Skin of body (tissue), 2 donors: ENCODE results near the gene PICK1. TPM values are rescaled to one million over a fixed set of nuclear protein-coding genes. Genes with fewer than 3 reads are reported as not detected.
"Not testable (repeated sequence)": the region's sequence is repeated elsewhere in the genome, so short reads cannot be mapped to it uniquely, and the experiment has no call there.

Source experiments
- DNase-seq: peaks from one replicate; lab custom pipeline; 2025; lab: John Stamatoyannopoulos, UW
- total RNA-seq: library from RNA; depleted of rRNA; stranded (reverse); fragments of >200 nt; gene quantifications from one replicate; pipeline ENCODE4 v1.2.3, GENCODE V29; 2014

The PICK1 gene
- total RNA-seq, 1 donor from 2014 or later = 15.4 TPM

DNA sequence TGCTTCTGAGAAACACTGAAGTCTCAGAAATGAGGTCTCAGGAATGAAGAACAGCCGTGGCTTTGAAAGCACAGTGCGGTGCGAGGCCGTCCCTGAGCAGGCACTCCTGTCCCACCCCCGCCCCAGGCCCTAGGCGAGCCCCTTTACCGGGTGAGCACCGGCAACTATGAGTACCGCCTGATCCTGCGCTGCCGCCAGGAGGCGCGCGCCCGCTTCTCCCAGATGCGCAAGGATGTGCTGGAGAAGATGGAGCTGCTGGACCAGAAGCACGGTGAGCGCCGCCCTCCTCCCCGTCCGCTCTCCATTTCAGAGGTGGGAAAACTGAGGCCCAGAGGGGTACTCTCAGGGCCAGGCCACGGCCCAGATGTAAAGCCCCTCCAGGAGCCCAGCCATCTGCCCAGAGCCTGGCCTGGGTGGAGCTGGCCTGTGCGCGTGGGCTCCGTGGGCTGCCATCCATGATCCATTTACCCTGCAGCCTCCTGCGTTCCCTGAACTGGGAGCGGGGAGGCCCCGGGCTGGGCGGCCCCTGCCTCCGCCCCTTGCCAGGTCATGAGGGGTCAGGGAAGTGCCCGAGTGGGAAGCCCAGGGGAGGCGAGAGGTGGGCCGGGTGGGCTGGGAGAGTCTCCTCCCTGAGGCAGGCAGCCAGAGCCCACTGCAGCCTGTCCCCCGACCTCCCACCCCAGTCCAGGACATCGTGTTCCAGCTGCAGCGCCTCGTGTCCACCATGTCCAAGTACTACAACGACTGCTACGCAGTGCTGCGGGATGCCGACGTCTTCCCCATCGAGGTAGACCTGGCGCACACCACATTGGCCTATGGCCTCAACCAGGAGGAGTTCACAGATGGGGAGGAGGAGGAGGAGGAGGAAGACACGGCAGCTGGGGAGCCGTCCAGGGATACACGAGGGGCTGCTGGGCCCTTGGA, 17.2 kb downstream of the PICK1 start:
- DNase-seq = no peak

DNA sequence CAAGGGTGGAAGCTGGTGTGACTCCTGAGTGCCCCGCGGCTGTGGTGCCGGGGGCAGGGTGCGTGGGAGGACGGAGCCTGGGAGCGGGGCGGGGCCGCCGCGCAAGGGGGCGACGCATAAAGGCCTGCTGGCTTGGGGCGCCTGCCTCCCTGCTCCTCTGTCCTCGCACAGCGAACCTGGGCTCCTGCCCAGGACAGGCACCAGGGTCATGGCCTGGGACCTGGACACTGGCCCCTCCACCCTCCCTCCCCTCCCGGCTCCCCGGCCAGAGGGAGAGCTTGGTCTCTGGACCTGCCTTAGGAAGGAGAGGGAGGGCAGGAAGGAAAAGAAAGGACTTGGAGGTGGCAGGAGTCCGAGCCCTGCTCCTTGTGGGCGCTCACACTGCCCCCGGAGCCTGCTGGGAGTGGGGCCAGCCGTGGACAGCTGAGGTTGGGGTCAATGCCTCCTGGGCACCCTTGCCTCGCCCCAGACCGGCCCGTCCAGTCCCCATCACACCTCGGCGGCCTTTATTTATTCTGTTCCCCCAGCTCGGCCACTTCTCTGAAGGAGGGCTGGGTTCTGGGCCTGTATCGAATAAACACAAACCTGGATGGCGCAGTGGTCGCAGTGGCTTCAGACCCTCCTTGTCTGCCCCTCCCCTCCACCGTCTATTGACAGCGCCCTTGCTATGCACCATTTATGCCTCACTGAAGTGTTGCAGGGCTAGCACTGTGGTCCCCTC, 18.1 kb downstream of the PICK1 start:
- no peak for DNase-seq

DNA sequence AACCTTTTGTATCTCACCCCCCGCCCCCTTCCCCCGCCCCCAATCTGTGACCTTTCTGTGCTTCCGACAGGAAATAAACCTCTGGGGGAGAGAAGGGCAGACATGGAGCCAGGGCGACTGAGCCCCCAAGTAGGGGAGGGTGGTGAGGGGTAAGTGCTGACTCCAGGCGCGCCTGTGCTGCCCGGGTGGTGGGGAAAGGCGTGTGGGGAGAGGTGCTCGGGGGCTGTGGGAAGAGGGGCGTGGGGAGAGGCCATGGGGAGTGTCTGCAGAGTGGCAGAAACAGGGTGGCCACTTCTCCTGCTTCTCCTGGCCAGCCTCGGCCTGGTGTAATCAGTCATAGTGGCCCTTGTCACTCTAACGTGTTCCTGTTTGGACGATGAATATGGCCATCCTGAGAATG, 18.8 kb downstream of the PICK1 start:
- DNase-seq = no peak

DNA sequence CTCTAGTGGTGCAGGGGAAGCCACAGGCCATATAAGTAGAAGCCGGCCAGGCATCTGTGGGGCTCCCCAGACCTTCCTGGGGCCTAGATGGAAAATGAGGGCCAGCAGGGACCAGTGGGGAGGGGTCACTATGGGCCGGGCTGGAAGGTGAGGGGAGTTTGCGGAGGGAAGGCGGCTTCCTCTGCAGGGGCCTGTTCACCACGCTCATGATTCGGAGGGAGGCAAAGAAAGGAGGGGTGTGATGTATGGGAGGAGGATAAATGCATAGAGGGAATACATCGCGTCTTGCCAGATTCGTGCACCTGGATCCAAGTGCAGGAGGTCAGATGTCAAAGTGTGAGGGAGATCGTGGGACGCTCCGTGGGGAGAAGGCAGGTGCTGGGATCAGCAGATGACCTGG, 19.9 kb downstream of the PICK1 start:
- DNase-seq = no peak

DNA sequence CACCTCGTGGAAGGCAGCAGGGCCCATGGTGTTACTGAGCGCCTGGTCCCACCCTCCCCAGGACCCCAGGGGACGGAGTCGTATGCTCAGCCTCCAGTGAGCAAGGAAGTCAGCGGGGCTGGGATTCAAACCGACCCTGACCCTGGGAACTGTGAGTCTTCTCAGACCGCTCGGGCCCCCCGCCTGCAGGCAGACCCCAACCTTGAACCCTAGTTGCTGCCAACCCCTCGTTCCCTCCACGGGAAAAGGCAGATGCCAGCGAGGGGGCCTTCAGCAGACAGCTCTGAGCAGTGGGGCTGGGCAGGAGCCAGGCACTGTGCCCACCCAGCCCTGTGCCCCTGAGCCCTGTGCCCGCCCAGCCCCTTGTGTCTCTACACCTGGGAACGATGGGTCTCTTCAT, 20.4 kb downstream of the PICK1 start:
- DNase-seq = no peak

DNA sequence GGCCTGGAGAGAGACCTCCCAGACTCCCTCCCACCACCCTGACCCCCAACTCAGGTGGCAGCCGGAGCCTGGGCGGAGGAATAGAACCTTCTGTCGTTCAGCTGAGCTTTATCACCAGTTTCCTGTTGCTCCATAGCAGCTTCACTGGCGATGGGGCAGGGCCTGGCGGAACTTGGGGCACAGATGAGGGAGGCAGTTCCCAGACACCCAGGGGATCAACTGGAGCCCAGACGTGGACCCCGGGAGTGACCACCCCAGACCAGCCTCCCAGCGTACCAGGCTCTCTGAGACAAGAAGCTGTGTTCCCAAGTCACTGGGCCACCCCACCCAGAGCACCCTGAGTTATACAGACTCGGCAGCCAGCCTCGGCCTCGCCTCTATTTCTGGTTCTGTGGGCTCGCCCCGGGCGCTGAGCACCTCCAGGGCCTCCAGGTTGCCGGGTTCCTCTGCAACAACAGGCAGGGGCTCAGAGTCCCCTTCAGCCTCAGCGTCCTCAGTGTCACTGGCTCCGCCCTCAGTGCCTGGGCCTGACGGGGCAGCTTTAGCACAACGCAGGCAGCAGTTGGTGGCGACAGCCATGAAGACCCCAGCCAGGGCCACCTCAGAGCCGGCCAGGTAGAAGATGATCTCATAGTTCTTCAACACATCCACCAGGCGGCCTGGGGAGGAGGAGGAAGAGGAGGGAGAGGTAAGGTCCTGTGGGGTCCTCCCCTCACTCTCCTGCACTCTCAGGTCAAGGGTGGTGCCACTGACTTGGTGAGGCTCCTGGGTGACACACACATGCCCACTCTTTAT, 21.0 kb downstream of the PICK1 start:
- no peak for DNase-seq

DNA sequence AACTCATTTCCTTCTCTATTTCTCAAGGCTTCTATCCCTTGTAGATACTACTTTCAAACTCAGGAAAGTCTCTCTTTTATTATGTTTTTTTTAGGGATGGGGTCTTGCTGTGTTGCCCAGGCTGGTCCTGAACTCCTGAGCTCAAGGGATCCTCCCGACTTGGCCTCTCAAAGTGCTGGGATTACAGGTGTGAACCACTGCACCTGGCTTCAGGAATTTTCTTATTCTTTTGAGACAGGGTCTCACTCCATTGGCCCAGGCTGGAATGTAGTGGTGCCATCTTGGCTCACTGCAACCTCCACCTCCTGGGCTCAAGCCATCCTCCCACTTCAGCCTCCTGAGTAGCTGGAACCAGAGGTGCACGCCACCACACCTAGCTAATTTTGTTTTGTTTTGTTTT, 22.0 kb downstream of the PICK1 start:
- not testable (repeated sequence) for DNase-seq

DNA sequence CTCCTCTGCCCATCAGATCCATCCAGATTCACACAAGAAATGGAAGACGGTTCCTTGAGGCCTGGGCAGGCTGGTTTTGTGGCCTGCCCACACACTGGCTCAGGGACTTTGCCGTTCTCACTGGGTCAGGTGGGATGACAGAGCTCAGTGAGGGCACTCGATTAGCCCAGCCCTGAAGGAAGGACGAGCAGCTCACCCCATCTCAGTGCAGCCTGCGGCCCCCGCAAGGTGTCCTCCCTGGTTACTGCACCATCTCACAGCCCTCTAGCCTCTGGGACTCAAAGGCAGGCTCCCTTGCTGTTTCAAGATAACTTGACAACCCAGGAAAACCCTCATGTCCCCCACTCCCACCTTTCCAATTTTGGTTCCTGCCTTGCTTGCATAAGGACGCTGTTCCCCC, 22.6 kb downstream of the PICK1 start:
- no peak for DNase-seq

DNA sequence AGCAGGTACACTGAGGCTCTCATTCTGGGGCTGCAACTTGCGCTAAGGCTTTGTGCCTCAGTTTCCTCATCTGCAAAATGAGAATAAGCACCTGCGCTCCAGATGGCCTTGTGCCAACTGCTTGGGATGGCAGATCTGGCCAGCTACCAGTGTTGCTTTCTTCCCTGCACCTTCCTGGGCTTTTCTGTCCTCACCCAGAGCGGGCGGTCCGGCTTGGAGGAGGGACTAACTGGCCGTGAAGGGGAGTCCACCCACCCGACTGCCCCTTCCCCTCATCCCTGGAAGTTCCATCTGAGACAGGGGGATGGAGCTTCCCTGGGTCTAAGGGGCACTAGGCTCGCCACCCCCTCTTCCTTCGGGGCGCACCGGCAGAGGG, 23.3 kb downstream of the PICK1 start:
- no peak for DNase-seq

DNA sequence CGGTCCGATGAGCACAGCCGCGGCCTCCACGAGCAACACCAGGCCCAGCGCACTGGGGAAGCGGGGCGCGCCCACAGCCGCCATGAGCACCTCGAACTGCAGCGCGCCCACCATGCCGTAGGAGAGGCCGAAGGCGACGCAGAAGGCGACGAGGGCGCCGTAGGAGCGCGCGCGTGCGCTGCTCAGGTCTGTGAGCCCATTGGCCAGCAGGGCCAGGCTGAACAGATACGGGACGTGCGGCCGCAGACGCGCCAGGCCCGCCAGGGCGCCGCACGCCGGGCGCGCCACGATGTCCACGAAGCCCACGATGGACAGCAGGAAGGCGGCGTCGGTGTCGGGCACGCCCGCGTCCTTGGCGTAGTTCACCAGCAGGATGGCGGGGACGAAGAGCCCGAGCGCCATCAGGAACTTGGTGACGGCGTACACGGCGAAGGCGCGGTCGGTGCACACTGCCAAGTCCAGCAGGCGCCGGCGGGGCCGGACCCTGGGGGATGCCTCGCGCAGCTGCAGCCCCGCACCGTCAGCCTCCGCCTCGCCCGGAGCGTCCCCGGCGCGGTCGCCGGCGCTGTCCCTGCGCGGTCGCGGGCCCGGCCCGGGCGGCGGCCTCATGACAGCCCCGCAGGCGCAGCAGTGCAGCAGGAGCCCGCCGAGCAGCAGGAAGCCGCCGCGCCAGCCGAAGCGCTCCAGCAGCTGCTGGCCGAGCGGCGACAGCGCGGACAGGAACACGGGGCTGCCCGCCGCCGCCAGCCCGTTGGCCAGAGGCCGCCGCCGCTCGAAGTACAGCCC, 23.8 kb downstream of the PICK1 start:
- no peak for DNase-seq

DNA sequence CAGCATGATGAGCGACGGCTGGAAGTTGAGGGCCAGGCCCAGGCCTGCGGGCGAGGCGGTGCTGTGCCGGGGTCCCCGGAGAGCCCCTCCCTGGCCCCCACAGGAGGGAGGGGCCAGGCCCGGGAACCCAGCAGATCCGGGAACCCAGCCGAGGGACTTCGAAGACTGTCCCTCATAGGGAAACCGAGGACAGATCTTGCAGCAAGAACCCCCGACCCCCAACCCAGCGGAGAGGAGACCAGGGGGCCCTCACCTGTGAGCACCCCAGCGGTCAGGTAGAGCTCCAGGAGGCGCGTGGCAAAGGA, 24.4 kb downstream of the PICK1 start:
- DNase-seq = no peak

DNA sequence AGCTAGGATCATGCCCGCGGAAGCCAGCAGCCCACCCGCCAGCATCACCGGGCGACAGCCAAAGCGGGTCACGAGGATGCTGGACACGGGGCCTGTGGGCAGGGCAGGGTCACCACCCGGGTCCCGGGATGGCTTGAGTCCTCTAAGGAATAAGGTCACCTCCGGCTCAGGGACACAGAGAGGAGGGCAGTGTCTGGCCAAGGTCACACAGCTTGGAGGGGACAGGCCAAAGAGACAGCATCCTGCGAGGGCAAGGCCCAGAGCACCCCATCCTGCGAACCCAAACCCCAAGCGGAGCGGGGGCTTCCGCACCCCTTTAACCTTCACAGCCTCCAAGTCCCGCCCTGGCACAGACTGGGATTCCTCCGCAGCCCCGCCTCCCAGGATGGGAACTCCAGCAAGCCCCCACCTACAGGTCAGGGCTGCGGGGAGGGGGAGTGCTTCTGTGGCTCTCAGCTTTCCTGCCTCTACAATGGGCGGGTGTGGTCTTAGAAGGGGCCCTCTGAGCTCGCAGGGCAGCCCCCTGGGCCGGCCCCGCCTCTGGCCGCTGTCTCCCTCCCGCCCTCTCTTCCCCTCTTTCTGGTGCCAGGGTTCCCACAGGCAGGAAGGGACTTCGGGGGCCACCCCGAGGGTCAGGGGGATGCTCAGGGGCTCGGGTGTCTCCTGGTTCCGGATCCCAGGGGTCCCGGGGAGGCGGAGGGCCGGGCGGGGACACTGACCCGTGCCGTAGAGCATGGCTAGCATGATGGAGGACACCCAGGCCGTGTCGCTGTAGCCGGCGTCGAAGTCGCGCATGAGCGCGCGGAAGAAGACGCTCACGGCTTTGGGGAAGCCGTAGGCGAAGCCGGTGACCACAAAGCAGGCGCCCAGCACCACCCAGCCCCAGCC, 25.0 kb downstream of the PICK1 start:
- DNase-seq = no peak

DNA sequence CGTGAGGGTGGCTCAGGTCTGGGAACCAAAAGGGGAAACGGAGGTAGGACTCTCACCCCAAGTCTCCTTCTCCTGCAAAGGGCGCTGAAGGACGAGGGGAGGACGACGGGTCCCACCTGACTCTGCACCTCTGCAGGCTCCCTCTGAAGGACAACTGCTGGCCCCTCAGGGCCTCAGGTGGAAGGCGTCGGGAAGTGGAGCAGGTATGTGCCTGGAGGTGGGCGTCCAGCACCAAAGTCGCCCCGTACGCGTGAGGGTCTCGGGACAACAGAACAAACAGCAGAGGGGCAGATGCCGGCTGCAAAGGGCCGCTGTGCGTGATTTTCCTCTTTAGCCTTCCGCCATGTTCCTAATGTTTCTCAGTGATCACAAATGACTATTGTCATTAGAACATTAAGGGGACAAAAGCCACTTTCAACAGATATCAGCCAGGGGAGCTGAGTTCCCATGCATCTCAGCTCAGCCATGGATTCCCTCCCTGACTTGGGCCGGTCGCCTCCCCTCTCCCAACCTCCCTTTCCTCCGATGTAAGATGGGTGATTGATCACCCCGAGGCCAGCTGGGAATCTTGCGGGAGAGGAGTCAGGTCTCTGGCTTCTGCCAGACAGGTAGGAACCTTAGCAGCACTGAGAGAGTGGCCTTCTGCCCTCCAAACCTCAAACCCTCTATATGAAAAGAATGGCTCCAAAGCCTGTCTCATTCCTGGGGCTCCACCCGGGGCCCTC, 25.9 kb downstream of the PICK1 start:
- no peak for DNase-seq

DNA sequence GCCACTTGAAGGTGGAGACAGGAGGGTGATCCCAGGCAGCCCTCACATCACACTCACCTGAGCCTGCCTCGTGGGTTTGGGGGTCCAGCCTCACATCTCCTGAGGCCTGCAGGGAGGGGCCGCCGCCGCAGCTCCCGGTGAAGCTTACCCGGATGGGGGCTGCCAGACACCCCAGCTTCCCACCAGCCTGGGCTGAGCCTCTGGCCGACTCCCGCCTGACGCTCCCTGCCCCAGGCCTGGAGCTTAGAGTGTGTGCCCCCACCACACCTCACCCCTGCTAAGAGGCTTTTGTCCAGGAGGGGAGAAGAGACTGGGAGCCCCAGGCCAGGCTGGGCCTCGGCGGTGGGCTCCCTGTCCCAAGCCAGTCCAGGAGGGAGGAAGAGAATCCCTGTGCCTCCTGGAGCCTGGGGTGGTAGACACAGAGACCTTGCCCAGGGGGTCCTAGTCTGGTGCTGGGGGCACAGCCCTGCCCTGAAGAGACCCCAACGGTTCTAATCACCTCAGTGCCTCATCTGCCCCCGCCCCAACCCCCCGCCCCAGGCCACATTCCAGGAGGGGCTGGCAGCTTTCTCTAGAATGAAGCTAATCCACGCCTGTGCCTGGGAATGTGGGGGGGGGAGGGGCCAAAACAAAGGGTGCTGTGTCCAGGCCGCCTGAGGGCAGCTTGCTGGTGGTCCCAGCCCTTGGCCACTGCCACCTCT, 26.9 kb downstream of the PICK1 start, which contains the start of gene SLC16A8:
SLC16A8 (minus strand) TSS at position 254 of the 701 bp plus-strand sequence. CDS start 1,311 bp downstream, outside the sequence.
- no peak for DNase-seq

DNA sequence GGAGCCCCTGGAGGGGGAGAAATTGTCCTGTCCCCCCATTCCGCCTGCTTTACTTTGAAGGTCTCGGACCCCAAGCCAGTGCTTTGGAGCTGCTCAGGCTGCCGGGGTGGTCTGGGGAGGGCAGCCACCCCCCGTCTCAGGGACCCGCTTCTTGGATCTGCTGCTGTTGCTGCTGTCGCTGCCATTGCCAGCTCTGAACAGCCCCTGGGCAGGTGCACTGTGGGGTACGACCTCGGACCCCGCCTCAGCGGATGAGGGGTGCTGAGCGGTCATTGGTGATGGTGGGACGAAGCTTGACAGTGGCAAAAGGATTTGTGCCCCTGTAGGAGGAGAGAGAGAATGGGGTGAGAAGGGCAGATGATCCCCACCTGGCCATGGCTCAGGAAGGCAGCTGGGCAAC, 27.9 kb downstream of the PICK1 start:
- DNase-seq = no peak

DNA sequence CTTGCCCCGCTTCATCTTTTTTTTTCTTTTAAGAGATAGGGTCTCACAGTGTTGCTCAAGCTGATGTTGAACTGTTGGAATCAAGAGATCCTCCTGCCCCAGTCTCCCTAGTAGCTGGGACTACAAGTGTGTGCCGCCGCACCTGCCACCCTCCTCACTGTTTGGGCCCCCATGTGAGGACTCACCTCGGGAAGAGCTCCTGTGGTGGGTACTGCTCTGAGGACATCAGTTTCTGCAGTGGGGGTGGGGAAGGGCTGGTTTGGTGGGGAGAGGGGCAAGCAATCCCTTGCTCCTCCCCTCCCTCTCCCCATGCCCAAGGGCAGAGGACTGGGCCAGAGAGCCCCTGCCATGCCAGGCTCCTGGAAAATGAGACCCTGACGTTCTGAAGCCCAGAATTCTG, 28.3 kb downstream of the PICK1 start:
- no peak for DNase-seq

DNA sequence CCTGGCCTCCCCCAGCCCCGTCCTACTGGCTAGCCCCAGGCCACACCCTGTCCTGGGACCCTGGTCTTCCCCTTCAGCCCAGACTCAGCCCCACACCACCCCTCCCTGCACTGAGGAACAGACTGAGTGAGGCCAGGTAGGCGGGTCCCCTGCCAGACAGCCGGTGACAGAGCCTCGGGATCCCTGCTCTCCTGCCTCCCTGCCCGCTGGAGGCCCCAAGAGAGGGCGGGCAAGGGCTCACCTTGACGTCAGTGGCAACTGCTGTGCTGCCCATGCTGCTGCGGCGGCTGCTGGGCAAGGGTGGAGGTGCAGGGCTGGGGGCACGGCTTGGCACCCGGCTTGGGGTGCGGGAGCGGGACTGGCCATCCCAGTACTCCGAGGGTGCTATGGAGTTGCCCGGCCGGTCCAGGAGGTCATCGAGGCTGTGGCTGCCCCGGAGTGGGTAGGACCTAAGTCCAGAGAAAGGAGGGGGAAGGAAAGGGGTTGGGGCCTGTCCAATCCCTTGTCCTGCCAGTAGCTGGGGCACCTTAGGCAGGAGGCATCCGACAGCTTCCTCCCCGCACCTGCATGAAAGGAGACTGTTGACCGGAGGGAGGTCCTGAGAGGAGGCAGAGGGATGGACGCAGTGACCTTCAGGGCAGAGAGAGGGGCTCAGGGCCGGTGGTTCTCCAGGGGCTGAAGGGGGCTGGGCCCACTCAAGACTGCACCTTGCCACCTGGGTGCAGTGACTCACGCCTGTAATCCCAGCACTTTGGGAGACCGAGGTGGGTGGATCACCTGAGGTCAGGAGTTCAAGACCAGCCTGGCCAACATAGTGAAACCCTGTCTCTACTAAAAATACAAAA, 29.0 kb downstream of the PICK1 start:
- DNase-seq = no peak

DNA sequence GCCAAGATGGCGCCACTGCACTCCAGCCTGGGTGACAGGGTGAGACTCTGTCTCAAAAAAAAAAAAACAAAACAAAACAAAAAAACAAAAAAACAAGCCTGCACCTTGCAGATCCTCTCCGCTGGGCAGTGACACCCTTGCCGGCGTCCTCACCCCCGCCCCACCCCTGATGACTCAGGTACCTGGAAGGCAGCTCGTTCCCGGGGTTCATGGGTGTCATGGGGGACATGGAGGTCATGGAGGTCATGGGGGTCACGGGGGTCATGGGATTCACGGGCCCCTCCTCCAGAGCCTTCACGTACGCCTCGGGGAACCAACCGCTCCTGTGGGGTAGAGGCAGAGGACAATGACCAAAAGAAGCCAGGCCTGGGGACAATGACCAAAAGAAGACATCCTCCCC, 29.7 kb downstream of the PICK1 start:
- DNase-seq = no peak
